HG03045 (cell line): ENCODE data around the gene THBS2.
"Not testable (repeated sequence)": the region's sequence is repeated elsewhere in the genome, so short reads cannot be mapped to it uniquely, and the experiment has no call there.

Source experiments
- ATAC-seq: cut with Tn5 transposase; IDR thresholded peaks from one replicate; pipeline ENCODE4 v1.9.1; 2021; ENCODE audit warnings: mild to moderate bottlenecking, moderate library complexity; ENCODE audit not compliant: unreplicated experiment

The THBS2 gene

DNA sequence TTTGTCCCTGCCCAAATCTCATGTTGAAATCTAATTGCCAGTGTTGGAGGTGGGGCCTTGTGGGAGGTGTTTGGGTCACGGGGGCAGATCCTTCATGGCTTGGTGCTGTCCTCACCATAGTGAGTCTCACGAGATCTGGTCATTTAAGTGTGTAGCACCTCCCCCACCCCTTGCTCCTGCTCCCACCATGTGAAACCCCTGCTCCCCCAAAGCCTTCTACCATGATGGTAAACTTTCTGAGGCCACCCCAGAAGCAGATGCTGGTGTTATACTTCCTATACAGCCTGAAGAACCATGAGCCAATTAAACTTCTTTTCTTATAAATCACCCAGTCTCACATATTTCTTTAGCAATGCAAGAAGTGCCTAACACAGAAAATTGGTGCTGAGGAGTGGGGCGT is 19.9 kb upstream of the THBS2 start:
- ATAC-seq, result no peak

DNA sequence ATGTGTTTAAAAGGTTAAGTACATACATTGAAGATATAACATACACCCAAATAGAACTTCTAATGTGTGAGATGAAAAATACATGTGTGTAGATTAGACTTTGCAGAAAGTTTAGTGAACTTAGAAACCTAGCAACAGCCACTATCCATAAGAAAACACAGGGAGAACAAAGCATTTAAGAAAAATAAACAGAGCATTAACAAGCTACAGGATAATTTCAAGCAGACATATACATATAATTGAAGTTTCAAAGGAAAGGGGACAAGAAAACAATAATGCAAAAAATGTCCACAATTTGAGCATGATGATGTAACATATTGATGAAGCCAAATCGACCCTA is 18.2 kb upstream of the THBS2 start:
- ATAC-seq, result no peak

DNA sequence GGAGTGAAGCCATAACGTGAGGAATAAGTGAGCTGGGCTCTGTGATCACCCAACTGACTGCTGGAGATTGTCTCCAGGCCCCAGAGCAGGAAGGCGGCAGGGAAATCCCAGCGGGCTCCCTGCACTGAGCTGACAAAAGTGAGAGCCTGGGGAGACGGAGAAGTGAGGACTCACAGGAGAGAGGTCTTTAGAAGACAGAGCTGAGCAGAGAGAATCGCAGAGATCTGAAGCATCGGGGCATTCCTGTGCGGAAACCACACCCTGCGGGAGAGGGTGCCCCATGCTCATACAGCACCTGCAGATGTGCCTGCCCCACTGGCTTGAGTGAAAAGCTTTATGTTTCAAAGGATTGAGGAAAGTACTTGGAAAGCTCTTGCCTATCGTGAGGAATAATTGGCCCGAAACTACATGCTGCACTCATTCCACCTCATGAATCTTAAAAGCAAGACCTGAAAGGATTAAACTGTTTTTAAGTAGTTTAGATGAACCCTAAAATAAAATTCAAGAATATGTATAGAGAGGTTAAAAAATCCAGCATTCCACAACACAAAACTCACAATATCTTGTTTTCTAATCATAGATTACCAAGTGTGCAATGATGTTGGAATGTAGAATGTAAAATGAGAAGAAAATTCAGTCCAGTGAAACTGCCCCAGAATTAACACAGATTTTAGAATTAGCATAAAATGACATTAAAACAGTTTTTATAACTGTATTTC is 17.7 kb upstream of the THBS2 start:
- no peak for ATAC-seq

DNA sequence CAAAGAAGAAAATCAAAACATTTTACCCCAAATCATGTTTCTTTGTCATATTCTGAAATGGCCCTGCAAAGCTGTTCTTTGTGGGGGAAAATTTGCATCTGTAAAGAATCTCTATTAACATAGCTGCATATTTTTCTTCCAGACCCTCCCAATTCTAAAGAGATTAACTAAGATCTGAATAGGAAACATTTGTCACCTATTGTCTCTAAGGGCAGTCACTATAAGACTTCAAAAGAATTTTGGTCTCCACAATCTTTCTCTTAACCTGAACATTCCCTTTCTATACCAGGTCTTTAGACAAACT is 16.4 kb upstream of the THBS2 start:
- not testable (repeated sequence) for ATAC-seq

DNA sequence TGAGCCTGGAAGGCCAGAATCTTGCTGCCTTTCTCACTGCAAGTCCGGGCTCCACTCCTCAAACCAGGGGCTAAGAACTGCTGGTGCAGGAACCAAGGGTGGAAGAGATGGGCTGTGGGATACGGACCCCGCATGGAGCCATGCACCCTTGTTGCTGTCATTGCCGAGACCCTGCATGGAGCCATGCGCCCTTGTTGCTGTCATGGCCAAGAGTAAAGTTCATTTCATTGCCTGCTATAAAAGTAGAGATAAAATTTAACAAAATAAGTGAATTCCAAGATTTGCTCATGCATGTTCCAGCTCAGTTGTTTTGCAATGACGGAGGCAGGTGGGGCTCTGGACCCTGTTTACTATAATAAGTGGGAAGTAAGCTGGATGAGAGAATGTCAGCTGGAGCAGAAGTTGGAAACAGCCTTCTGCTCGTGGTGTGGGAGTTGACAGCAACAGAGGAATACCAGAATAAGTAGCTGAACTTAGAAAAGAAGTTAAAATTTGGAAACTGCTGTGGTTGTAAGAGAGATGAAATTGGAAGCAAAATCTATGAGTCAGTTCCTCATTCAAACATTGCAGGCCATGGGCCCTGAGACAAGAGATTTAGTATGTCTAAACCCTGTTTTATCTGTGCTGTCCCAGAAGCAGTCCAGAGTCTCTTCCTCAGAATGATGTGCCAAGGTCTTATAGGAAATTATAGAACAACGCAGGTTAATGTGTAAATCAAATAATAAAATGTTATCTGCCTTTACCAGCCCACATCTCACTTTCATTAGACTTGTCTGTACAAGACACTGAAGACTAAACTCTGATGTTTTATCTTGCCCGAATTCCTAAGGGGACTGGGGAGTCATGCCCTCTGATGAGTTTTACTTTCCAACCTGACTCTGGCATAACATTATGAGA is 15.8 kb upstream of the THBS2 start:
- no peak for ATAC-seq

DNA sequence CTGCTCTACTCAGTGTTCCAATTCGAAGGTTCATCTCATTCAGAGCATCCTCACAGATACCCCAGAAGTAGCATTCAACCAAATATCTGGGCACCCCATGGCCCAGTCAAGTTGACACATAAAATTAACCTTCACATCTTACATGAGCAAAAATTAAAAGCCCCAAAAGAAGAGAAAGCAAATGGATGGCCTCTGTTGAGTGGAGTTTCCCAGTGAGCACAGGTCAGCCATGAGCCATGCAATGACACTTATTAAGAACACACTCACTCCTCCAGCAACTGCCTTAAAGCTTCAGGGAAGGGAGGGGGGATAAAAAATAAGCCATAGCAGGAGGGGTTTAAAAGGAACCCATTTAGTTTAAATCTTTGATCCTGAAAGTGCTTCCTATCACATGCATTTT is 14.6 kb upstream of the THBS2 start:
- ATAC-seq, result no peak

DNA sequence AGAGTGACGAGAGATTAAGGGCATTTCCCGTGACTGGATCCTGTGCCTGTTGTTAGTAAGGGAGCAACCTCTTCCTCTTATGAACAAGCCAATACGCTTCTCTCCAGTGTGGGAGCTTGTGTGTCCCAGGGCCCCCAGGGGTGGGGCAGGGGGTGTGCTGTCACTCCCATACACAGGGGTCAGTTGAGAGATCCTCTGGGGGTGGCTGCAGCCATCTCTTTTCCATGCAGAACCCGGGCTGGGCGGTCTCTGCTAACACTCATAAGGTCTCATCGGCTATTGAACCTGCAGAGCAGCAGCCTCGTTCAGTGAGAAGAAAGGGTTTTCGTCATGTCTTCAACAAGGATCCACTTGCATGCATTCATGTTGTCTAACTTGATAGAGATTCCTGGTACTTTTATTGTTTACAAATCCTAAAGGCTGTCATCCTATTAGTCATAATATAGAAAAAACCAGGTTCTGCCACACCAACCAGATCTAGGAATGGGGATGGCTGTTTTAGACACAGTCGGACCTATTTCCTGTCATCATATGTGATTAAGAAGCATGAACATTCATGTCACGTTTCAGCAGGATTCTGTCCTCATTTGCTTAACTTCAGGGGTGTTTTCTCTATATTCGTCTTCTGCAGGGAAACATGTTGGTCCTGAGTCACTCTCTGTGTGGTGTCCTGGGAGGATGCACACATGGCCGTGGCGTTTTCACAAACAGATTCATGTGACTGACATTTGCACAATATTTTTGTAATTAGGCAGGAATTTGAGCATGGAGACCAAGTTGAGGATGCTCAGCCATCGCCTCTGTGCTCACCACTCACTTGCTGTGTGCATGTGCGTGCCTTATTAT is 13.3 kb upstream of the THBS2 start:
- ATAC-seq, result no peak

DNA sequence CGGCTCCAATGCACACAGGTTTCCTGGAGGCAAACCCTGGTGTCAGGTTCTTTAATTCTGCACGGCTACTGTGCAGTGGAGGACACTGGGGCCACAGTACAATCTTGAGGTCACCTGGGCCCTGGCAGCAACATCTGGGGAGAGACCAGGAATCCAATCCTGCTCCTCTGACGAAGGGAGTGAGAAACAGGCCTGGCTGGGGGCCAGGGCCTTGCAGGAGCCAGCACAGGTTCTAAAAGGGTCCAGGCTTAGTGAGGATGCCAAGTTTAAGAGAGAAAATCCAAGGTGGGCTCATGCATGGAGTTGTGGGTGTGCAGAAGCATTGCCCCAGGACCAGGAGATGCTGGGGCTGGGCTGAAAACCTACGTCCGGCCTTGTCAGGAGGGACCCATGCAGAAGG is 12.6 kb upstream of the THBS2 start:
- no peak for ATAC-seq

DNA sequence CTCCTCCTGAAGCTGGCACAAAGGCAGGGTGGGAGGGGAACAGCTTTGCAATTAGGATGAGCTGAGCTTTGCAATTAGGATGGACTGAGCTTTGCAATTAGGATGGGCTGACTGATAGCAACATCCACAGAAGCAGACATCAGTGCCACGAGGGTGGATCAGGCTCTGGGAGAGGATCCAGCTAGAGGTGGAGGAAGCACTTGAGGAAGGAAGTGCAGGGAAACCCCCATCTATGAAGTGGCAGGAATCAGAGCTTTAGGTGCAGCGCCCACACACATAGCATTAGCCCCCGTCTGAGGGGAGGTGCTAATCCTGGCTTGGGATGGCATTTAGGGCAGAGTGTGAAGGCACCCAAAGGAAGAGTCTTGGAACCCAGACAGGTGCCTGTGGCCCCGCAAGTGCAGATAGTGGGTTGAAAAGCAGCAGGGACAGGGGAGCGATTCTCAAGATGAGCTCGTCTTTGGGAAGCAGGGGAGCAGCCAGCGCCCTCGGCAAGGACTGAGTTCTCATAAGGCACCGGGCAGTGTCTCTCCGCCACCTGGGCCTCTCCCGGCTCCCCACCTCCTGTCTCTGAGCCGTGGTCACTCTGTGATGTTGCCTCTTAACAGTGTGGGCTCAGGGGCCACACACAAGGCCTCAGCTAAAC is 12.0 kb upstream of the THBS2 start:
- ATAC-seq, result no peak

DNA sequence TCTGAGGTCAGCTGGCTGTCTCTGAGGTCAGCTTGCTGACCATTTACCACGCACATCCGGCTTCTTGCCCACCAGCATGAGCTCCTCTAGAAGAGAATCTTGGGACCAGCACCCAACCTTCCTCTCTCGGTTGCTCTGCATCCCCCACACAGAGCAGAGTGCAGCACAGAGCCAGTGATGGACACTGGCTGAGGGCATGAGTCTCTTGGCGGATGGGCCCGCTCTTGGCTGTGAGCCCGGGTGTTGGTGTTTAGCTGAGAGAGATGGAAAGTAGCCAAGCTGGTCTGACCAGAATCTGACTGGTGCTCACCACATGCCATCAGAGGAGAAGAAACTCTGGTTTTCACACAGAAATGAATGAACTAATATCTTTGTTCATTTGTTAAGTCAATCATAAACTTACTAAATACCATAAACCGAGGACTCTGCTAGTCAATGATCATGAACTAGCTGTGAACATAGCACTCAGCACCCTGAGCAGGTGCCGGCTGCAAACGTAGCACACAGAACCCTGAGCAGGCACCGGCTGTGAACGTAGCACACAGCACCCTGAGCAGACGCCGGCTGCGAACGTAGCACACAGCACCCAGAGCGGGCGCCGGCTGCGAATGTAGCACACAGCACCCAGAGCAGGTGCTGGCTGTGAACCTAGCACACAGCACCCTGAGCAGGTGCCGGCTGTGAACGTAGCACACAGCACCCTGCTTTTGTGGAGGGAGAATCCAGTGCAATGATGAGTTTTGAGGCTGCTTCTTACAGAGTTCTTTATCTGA is 10.4 kb upstream of the THBS2 start:
- no peak for ATAC-seq

DNA sequence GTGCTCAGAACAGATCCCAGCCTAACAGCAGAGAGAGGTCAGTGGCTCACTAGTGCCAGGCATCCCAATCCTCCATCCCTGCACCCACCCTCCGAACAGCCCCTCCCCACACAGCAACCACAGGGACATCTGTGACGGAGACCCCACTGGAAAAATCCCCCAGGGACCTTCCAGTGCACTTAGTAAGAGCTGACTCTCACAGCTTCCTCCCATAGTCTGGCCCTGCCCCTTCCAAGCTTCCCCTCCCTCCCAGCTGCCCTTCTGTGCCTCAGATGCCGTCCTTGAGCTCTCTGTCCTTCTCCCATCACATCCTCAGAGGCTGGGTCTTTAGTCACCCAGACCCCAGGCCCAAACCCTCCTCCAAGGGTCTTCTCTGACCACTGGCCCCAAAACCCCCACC is 9.7 kb upstream of the THBS2 start:
- ATAC-seq, result no peak

DNA sequence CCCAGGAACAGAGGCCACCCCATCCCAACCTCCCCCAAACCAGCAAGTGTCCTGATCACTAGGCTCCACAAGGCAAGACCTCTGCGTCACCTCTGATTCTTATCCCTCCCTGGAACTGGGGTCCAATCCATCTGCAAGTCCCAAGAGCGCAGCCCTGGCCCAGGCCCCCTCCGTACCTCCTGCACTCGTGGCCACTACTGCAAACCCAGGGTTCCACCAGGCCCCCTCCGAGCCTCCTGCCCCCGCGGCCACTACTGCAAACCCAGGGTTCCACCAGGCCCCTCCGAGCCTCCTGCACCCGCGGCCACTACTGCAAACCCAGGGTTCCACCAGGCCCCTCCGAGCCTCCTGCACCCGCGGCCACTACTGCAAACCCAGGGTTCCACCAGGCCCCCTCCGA is 9.0 kb upstream of the THBS2 start:
- ATAC-seq, result not testable (repeated sequence)

DNA sequence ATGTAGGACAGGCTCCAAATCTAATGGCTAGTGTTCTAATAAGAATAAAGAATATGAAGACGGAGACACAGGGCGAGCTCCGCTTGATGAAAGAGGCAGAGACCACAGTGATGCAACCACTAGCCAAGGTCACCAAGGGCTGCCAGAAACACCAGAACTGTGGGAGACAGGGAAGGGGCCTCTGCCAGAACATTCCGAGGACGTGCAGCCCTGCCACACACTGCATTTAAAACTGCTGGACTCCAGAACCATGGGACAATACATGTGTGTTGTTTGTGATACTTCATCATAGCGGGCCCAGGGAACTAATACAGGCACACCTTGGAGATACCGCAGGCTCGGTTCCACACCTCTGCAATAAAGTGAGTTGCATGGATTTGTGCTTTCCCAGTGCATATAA is 2.9 kb upstream of the THBS2 start:
- no peak for ATAC-seq

DNA sequence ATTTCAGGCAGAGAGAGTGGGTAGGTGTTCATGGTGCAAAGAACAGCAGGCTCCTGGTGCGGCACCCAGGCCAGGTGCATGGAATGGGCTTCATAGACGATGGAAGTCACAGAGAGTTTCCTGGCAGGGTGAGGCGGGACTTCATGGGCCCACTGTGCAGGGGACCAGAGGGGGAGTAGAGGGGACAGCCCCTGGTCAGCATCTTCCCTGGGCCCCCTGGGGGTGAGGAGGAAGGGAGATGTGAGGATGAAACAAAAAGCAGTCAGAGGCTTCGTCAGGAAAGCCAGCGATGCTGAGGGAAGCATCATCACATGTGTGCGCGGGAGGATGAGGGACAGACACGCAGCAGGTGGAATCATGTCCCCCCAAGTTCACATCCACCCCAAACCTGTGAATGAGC is 2.4 kb upstream of the THBS2 start:
- ATAC-seq, result no peak

DNA sequence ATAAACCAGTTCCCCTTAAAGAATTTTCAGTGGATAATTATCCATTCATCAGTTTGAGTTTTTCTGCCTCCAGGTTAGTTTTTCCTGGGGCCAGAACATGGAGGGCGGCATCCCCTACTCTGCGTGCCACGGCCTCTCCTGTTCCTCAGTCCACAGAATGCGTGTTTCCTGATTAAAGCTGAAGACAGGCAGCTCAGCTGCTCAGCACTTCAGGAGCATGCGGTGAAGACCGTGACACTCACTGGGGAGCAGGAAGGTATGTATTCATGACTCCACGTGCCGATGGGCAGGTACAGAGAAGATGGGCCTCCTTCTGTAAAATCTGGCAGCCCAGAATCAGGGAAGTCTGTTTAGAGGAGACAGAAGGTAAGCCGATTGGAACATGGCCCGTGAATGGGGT is 2.0 kb upstream of the THBS2 start:
- ATAC-seq, result no peak

DNA sequence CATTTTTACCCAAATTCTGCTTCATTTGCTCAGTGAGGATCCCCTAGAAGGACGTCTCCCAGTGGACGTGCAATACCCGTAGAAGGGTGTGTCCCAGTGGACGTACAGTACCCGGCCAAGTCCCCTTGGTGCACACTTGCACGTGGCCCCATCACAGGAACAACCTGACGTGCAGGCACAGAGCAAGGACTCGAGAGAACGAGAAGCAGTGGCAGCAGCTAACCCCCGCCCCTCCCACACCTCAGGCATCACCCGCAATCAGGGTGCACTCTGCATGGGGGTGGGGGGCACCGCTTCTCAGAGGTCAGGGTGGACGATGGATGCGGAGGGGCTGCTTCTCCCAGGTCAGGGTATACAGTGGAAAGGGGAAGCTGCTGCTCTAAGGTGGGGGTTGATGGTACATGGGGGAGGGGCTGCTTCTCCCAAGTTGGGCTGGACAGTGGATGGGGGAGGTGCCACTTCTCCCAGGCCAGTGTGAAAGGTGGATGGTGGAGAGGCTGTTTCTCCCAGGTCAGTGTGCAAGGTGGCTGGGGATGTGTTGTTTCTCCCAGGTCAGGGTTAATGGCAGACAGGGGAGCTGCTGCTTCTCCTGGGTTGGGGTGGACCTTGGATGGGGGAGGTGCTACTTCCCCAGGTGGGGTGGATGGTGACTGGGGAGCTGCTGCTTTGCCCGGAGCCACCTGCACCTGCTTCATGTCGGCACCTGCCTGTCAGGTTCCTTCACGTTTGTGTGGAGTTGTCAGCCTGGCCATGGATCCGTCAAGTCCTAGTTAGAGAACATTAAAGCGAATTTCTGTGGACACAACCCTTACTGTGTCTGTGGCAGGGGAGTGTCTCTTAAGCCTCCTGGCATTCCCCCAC is 1.0 kb upstream of the THBS2 start:
- no peak for ATAC-seq

DNA sequence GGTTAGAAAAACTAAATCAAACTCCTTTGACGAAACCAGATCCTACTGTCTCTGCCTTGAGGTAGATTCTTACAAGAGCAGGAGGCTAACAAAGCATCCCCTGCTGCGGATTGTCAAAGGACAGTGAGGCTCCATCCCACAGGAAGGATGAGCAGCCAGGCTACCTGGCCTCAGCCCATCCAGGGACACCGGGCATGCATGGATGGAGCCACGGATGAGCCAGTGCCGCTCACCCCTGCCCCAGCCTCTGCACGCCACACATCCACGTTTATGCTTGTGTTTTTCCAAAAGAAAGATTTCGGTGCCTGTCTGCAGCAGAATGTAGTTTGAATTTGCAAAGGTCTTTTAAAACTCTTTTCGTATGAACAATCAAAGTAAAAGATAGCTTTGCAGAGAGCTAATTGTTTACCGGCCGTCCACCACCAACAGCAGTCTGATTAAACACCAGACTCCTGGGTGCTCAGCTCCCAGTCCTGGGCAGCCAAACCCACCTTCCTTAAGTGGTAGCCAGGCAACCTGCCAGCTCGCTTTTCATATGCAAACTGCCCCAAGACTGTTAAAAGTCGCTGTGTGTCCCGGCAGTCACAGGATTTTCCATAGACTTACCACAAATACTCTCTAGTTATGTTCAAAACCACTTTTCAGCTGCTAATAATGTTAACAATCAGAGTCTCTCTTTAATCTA is 999 bp downstream of the THBS2 start:
- no peak for ATAC-seq

DNA sequence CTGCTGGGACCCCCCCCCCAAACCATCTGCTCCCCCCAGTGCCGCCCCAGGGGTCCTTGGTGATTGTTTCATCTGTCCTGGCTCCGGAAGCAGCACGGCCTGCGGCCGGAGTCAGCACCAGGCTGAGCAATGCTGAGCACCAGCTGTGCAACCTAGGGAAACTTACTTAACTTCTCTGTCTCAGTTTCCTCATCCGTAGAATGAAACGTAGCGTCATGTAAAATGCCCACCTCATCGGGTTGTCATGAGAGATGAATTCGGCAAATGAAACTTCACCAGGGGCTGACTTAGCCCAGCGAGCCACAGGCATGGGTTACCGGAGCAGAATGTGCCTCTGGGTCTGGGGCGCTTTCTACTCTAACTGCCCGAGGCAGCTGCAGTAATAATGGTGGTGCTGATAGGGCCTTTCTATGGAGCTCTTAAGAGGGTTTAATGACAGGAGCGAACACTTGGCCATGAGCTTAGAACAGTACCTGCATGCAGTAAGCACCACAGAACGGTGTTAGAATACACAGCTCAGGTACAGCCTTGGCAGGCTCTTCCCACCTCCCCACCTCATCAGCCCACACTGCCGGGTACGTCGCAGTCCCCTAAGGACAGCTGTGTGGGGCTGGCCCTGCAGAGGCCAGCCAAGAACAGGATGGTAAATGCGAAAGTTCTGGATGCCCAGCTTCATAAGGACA is 1.7 kb downstream of the THBS2 start:
- no peak for ATAC-seq
